ENCODE data around the gene CNTN1.

- no peak for TF ChIP-seq POLR2A (IDR thresholded peaks at IDR 0.05)
- TF ChIP-seq, protein P1, sequence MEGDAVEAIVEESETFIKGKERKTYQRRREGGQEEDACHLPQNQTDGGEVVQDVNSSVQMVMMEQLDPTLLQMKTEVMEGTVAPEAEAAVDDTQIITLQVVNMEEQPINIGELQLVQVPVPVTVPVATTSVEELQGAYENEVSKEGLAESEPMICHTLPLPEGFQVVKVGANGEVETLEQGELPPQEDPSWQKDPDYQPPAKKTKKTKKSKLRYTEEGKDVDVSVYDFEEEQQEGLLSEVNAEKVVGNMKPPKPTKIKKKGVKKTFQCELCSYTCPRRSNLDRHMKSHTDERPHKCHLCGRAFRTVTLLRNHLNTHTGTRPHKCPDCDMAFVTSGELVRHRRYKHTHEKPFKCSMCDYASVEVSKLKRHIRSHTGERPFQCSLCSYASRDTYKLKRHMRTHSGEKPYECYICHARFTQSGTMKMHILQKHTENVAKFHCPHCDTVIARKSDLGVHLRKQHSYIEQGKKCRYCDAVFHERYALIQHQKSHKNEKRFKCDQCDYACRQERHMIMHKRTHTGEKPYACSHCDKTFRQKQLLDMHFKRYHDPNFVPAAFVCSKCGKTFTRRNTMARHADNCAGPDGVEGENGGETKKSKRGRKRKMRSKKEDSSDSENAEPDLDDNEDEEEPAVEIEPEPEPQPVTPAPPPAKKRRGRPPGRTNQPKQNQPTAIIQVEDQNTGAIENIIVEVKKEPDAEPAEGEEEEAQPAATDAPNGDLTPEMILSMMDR (IDR thresholded peaks at IDR 0.05), result no peak
Measured at GRCh38 chr12:41100572-41100971, 408.3 kb downstream of the CNTN1 start.
